DND-41 (cell line): Measurements from ENCODE around the gene SETD3.
A peak's percentile ranks its signal among the peaks of the same experiment; 100 is the strongest.

Source experiments
- EZH2 ChIP-seq: IDR thresholded peaks from 3 replicates; pipeline ENCODE4 v1.6.1; 2012; ENCODE audit warnings: borderline replicate concordance, low read depth, mild to moderate bottlenecking, moderate library complexity, low read length, inconsistent platforms; ENCODE audit not compliant: severe bottlenecking
- TF ChIP-seq, protein P1 (sequence below): IDR thresholded peaks from 2 replicates; pipeline ENCODE4 v1.5.1; 2012; ENCODE audit warnings: borderline replicate concordance, low read length, moderate library complexity, mild to moderate bottlenecking; ENCODE audit not compliant: poor library complexity, severe bottlenecking; ENCODE audit errors: extremely low read depth

DNA sequence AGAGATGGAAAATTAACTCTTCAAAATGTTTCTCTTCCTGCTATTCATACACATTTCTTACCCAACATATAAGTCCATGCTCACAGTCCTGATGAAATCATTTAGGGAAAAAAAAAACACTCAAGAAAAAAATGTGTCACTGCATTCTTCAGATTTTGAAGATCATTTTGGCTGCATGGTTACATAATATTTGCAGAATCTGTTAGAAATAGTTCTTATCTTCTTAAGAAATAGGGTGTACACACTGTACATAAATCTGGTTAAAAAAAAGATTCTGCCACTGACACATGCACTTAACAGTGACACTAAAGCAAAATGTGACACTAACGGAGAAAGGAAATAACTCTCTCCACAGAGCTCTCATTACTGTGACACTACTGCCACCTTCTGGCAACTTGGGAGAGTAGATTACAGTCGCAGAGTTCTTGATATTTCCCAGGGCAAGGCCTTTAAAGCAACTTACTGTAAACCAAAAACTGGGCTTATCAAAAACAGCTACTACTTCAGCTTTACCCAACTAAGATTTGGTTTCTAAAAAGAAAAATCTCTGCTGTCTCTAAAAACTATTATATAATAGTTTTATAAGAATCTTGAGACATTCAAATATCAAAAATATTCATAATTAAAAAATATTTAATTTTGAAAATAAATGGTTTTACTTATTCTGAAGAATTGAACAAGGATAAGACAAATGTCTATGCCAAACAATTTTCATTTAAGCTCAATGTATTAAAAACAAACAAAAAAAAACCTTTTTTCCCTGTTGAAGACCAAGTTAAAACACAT lies 65.0 kb downstream of the SETD3 start:
- TF ChIP-seq, protein P1, sequence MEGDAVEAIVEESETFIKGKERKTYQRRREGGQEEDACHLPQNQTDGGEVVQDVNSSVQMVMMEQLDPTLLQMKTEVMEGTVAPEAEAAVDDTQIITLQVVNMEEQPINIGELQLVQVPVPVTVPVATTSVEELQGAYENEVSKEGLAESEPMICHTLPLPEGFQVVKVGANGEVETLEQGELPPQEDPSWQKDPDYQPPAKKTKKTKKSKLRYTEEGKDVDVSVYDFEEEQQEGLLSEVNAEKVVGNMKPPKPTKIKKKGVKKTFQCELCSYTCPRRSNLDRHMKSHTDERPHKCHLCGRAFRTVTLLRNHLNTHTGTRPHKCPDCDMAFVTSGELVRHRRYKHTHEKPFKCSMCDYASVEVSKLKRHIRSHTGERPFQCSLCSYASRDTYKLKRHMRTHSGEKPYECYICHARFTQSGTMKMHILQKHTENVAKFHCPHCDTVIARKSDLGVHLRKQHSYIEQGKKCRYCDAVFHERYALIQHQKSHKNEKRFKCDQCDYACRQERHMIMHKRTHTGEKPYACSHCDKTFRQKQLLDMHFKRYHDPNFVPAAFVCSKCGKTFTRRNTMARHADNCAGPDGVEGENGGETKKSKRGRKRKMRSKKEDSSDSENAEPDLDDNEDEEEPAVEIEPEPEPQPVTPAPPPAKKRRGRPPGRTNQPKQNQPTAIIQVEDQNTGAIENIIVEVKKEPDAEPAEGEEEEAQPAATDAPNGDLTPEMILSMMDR, result peak; percentile 89
- TF ChIP-seq EZH2, result no peak
